Left forelimb (tissue), 1 donor: ENCODE results near the gene SFT2D3.

Source experiments
- DNase-seq: peaks from one replicate; pipeline ENCODE4 v3.0.0-alpha.2; 2018; ENCODE audit warnings: low spot score

The SFT2D3 gene

DNA sequence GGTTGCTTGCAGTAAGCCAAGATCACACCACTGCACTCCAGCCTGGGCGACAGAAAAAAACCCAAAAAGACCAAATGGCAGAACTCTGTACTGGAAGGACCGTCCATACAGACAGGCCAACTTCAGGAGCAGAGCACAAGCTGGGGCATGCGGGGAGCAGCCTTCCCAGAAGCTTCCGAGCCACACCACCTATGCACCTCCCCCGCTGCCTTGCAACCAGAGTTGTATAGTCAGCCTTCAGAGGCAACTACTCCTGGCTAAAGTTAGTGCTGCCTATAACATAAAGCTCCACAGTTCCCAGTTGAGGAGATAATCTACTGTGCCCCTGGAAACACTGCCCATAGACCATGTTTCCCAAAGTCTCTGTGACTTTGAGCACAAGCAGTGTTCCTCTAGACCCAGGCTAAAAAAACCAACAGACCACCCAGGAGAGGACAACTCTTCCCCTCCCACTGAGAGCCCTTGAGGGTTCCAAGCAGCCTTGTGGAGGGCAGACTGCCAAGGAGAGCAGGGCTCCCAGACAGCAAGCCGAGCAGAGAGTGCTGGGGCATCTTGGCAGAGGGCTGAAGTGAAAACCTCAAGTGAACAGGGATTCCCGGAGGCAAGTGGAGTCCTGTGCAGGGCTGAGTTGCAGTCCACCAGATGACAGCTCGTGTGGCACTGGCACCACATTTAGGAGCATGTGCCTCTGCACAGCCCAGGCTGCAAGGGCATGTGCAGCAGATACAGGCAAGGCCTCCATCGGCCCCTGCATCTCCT is 6.8 kb downstream of the SFT2D3 start:
- no peak for DNase-seq

DNA sequence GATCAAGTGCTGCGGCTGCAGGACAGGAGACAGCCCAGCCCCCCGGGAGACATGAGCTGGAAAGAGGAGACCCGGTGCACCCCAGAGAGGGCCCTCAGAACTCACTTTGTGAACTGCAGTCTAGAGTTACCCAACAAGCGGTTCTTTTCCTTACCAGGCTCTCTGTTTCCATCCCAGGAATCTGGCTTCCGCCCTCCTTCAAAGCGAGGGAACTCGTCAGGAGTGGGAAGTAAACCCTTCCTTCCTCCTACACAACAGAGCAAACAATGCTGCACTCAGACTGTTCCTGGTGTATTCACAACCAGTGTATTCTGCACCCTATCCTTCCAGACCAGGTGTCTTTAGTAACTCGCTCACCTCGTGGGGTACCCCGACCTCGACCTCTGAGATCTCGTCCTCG is 8.0 kb downstream of the SFT2D3 start:
- DNase-seq, result no peak

DNA sequence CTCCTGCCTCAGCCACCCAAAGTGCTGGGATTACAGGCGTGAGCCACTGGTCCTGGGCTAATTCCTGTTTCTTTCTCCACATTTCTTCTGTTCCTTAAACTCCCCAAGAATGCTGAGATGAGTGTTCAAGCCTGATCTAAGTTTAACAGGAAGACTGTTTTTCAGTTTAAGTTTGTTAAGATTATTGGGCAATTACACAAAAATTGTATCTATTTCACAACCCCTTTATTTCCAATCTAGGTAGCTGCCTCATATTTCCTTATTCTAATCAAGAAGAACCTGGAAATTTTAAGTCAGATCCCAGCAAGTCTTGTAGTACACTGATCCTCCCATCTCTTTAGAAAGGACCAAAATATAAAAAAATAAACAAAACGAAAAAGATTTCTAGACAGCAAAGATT is 11.7 kb downstream of the SFT2D3 start:
- no peak for DNase-seq

DNA sequence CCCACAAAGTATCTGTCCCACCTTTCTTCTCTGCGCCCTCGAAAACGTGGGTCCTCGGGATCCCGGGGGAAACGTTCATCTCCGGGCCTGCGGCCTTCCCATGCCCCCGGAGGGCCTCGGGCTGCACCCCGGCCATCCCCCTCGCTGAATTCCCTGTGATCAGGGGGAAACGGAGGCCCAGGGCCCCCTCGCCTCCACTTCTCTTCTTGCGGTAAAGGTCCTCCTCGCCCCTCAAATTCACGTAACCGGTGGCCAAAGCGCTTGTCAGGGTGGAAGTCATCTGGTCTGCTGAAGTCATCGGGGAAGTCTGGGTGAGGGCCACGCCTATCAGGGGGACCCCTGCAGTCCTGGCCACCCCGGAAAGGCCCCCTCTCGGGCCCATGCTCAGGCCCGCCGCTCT is 12.3 kb downstream of the SFT2D3 start:
- DNase-seq, result no peak

DNA sequence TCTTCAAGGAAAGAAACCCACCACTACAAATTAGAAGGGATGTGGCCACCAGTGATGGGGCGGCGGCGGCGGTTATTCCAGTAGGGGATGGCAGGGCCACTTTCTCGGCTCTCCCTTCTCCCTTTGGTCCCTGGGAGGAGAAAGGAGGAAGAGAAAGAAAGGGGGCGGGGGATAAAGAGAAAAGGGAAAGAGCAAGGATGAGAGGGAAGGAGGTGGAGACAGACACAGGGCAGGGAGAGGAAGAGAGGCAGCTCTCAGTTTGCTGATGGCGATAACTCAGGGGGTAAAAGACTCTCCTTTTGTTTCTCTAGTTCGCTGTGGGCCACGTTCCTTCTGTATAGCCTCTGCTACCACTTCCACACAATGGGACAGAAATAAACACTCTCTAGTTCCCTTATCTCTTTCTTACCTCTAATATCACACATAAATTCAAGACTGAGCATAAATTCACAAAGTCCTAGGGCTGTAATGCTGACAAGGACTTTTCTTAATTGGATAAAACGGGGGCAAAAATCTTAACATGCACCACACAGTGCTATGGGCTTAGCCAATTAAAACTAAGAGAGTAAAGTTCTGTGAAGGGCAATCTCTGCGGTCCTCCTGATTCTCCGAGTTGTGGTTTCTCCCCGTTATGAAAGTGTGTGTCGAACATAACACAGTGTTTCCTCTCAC is 14.6 kb downstream of the SFT2D3 start:
- no peak for DNase-seq

DNA sequence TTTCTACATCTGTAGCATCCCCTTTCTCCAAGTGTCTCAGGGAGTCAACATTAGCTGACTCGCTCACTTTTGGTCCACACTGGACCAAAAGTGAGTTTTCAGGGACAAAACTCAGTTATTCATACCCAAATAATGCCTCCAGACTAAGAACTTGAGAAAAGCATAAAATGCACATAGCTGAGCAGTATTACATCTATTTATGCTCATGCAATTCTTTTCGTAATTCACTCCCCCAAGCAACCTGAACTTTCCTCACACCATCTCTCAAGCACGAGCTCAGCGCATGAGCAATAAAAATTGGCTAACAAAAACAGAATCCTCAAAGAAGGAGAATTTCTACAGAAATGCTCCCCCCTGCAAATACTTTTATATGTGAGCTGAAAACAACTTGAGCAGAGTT is 17.0 kb downstream of the SFT2D3 start:
- no peak for DNase-seq

DNA sequence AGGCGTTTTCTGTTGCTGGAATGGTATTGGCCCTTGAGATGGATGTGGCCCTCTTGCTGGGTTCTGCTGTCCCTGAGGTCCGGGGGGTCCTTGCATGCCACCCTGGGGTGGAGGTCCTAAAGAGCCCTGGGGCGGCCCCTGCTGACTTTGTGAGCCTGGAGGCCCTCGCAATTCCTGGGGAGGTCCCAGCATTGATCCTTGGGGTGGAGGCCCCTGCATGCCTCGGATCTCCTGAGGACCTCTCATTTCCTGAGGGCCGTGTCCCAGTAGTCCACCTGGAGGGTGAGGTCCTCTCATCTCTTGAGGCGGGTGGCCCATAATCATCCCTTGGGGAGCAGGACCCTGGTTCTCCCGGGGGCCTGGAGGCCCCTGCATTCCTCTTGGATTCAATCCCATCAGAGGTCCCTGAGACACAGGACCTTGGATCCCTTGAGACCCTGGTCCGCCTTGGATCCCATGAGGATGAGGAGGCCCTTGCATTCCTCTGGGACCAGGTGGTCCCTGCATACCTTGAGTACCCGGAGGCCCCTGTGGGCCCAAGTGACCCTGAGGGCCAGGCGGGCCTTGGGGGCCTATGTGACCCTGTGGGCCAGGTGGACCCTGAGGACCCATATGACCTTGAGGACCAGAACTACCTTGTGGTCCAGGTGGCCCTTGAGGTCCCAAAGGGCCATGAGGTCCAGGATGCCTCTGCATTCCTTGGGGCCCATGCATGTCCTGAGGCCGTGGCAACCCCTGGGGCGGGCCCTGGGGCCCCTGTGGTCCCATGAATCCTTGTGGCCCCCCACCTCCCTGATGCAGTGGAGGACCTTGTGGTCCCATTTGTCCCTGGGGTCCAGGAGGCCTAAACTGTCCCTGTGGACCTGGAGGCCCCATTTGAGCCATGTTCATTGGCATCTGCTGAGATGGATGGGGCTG is 18.3 kb downstream of the SFT2D3 start:
- DNase-seq, result no peak

DNA sequence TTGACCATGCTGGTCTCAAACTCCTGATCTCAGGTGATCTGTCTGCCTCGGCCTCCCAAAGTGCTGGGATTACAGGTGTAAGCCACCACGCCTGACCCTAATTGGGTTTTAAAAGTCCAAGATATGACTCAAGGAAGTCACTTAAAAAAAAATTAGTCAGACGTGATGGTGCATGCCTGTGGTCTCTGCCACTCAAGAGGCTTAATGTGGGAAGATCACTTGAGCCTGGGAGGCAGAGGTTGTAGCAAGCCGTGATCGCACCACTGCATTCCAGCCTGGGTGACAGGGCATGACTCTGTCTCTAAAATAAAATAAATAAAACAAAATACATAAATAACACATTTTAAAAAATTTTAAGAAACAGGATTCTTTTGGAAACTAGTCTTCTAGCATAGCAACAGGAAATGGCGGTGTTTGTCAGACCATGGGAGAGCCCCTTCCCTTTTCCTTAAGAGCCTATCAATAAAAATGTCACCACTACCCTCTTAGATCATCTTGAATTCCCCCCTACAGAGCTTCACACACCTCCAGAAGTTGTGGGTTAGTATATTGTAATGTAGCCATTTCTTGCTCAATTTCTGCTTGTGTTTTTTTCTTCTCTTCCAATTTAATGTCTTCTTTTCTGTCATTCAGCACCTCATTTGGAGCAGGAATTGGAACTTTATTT is 20.1 kb downstream of the SFT2D3 start:
- no peak for DNase-seq

DNA sequence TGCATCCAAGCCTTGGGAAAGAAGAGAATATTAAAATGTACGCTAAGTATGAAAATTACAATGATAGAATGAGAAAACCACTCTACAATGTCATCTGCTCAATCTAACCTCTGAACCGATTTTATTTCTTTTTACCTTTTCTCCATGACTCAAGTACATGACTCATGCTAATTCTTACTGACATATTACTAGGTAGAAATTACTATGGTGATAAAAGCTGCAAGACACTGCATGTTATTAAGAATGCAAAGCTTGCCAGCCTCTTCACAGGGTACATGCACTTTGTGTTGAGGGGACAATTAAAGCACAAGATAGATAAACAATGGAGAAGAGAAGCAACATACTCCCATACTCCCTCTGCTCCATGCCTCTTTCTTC is 20.7 kb downstream of the SFT2D3 start:
- DNase-seq, result no peak

DNA sequence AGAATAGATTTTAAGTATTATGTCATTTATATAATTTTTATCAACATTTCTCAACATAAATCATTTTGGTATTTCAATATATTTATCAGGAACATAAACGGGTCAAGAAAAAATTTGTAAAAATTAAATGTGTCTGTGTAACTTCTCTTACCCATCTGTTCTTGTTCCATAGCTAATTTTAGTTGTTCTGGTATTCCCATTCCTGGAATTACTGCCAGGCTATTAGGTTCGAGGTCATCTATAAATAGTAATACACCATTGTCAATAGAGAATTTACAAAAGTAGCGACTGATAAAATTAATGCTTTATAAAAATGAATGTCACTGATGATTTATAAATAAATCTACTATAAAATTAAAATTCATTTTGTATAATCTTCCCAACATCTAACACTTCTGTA is 21.5 kb downstream of the SFT2D3 start:
- no peak for DNase-seq

DNA sequence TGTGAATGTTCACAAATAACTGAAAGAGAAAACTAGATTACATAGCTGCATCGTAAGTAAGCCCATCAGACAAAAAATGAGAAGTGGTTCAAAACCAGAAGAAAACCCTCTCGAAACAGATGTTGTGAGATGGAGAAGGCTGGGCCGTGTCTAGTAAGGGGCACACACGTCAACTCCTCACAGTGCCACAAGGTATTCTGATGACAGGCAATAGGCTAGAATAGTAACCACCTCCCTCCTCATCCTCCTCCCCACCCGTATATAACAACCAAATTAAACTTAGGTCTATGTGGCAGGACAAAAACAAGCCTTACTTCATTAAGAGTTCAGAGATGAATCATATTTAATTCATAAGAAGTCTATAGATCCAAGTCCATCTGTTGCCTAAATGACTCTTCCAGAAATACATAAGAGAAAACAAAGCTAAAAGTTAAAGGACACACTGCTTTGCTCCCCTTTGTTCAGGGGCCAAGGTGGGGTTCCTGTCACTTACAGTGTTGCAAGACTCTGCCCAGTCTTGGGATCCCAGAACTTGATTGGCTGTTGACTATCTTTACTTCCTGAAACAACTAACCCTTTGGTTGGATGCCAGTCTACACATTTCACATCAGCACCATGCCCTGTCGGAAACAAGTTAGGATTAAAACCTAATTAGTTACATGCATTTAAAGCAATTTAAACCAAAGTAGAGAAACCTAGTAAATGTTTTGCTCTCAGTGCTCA is 25.0 kb downstream of the SFT2D3 start:
- no peak for DNase-seq

DNA sequence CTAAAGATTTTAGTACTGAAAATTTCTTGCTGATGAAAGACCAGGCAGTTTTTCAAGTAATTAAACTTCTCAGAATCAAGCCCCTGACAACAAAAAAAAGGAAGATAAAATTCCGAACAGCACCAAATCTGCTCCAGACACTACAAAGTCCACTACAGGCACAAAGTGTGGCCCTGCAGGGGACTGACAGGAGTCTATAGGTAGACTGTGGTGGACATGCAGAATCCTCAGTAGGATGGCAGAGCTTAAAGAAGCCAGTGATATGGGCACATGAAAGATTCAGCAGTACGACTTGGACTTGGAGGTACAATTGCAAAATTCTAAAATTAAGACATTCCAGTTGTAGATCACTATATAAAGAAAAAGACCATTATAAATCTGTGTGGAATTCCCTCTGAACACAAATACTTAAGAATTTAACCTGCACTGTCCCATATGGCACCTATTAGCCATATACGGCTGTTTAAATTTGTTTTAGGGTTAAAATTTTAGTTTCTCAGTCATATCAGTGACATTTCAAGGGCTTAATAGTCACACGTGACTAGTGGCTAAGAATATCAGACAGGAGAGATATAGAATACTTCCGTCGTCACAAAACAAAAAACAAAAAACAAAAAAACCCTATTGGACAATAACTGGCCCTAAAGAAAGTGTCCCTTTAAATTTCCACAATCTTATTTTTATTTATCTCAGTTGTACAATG is 32.0 kb downstream of the SFT2D3 start:
- no peak for DNase-seq

DNA sequence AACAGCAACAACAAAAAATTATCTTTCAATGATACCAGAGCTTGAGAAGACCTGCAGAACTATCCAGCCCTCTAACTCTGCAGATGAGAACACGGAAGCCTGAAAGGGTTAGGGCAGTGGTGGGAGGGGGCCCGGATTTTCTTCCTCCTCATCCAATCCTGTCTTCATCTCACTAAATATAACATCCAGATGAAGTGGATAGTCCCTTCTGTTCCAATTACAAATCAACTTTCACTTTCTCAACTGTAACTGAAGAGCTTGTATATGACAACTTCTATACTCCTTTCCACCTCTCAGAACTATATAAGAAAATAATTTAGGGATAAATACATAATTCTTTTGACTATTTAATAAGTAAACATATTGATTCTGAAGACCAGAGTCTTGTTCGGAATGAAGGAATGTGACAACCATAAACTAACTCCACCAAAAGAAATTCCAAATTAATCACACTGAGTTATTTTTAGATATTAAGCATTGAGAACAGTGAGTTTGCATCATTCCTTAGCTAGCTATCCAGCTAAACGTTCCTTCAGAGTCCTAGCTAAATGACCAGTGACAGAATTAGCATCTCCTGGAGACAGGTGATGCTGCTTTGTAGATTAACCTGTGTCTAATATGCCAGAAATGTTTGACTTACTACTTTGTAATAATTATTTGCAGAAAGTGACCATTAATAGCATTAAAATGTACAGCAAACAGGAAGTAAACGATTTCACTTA is 32.7 kb downstream of the SFT2D3 start:
- DNase-seq, result no peak

DNA sequence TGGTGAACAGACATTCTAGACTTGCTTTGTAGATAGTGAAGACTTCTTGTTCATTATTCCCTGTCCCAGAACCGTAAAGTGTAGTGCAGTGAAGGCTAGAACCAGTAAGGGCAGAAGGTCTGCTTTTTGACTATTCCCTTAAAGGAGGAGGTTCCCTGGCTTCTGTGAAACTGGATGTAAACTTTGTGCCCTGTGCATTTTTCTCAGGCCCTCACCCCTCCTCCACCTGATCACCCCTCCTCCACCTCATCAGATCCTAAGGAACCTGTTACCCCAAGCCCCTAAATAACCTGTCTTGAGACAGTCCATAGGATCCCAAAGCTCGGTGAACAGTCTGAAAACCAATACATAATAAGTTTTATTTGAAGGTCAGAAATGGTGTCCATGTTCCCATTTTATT is 33.7 kb downstream of the SFT2D3 start:
- DNase-seq, result no peak

DNA sequence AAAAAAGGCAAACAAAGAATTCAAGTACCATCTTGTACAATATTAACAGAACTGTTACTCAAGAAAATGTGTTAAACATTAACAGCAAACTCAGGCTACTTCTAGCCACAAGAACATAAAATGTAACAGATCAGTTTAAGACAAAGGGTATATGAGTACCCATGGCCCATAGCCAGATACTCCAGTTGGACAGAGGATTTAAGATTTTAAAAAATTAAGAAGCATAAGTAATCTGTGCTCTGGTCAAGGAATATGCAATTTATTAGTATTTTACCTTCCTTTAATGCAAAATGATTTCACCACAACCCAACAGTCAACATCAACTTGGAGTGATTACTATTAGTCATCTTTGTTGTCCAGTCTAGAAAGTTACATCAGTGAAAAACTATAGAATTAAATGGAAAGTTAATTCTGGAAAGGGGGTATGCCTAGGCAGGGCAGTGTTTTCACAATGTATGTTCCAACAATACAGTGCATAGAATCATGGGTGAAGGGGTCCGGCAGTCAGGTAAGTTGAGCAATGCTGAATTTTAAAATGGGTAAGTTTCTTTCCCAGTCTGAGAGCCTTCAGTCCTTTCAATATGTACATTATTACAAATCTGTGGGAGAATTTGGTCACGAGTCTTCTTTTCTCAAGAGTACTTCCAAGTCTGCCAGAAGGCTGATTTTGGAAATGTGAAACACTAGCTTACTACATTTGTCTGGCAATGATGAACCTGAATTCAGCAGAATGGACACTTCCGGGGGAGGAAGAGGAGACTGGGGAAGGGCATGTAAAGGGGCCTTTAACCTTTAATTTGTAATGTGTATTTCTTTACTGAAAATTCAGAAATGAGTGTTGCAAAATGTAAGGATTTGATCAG is 34.5 kb downstream of the SFT2D3 start:
- DNase-seq, result no peak

DNA sequence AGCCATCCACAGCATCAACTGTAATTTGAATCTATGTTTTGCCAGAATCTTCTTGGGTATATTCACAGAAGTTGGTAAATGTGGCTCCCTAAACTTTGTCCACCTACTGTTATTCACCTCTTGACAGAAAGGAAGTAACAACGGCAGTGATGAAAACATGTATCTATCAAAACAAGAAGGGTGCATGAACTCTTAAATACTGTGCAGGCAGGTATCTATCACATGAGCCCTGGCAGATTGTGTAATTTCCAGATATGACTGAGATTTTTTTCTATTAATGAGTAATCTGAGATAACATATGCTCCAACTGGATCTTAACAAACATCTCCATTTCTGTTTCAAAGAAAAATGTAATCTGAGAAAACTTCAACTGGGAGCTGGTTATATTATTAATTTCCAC is 36.6 kb downstream of the SFT2D3 start:
- DNase-seq, result no peak

DNA sequence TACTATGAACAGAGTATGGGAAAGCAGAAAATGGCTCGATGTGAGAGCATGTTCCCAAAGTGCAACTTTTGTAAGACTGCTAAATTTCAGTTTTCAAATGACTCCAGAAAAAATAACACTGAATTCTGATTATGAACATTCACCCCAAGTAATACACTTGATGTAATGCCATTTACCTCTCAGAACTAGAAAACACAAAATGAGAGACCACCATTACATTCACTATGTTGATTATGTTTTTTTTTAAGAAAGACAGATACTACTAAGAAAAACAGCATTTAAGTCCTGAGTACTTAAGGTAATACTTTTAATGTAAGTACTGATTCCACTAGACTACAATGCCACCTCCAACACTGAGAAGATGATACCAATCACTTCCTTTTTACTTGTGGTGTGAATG is 38.5 kb downstream of the SFT2D3 start:
- no peak for DNase-seq

DNA sequence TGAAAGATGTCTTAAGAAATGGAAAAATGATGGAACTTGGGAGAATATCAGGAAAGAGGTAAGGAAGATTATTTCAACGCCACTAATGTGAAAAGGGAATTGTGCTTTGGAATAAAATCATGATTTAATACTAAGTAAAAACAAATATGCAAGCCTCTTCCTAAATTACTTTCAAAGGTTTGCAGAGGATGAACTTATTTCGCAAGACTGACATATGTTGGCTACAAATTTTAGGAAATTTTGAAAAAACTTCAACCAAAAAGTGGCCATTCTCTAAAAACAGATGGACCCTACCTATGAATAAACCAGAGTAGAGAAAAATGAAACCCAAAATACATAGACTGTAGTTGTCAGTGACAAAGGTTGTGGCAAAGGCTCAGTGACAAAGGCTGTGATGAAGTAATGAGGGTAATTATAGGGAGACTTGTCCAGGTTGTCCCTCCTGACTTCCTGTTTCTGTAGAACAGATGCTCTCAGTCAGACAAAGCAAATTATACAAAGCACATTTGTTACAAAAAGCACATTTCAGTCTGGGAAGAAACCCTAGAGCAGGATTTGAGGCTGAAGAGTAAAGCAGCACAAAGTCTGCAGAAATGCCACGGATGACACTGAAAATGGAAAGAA is 39.5 kb downstream of the SFT2D3 start:
- no peak for DNase-seq

DNA sequence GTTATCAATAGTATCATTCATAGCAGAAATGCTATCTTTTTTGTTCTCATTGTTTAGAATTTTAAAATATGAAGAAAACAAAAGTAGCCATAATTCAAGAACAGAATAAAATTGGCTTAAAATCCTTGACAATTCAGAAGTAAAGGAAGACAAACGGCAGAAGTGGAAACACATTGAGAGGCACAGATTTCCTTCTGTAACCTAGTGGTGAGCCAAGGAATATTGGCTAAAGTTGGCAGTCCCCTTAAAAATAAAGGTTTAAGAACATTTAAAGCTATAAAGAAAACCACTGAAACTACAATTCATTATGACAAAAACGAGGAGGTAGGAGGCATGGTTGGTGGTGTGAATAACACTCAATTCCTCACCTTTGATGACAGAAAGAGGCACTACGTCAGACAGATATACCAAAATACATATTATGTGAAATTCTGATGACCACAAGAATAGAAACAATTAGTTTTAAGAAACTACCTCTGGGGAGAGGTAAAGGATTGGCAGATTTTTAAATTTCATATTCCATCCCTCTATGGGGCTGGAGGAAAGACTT is 42.3 kb downstream of the SFT2D3 start:
- no peak for DNase-seq
